OCI-LY3 (cell line): Measurements from ENCODE around the gene DPP6.

Source experiments
- CTCF ChIP-seq: fragments of 200-600, 300-600 bp; sonication (generic); IDR thresholded peaks from 2 replicates; pipeline ENCODE4 v1.5.1; 2014; ENCODE audit warnings: antibody characterized with exemption, low read length, low read depth
- EZH2phosphoT487 ChIP-seq: fragments of 200-600 bp; shearing (Covaris generic); IDR thresholded peaks from 2 replicates; pipeline ENCODE4 v1.6.1; 2018; ENCODE audit warnings: antibody characterized with exemption, mixed run types, low read depth

DNA sequence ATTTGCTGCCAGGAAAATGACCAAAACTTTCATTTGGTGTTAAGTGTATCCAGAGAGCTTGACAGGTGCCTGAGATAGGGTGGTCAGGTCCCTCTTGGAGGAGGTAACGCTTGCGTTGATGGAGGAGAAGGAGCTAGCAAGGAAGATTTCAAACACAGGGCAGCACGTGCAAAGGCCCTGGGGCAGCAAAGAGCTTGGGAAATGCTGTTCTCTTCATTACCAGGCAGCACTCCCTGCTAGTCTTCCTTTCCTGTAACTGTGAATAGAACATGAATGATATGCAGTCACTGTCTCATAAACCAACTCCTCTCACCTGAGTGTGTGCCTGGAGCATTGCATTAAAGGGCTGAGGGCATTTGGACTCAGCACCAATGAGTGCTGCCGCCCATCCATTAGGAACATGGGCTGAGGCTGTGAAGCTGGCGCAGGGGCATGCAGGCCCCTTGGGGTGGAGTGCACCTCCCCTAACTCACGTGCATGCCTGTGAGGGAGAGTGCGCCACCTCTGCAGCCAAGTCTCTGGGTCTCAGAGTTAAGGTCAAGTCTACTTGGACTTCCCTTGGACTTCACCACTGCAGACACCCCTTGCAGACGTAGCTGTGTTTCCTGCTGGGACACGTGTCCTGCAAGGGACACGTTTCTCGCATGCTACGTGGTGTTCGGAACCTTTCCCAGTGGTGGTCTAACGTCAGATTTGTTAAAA lies 813.9 kb downstream of the DPP6 start:
- TF ChIP-seq CTCF (no peak), EZH2phosphoT487 (no peak)
